HEK293T (cell line): ENCODE results near the gene RNF44.

Source experiments
- ARNT ChIP-seq: fragments of 450-650 bp; IDR thresholded peaks from 2 replicates; pipeline ENCODE4 v1.6.1; 2017; ENCODE audit warnings: mild to moderate bottlenecking
- BHLHE40 ChIP-seq: fragments of 450-650 bp; IDR thresholded peaks from 2 replicates; pipeline ENCODE4 v1.6.1; 2016; ENCODE audit warnings: mild to moderate bottlenecking, moderate library complexity, borderline replicate concordance
- FOXK2 ChIP-seq: fragments of 450-650 bp; IDR thresholded peaks from 2 replicates; pipeline ENCODE4 v1.6.1; 2016; ENCODE audit warnings: mild to moderate bottlenecking
- FOXM1 ChIP-seq: fragments of 450-650 bp; IDR thresholded peaks from 2 replicates; pipeline ENCODE4 v1.6.1; 2017; ENCODE audit warnings: mild to moderate bottlenecking, borderline replicate concordance
- L3MBTL2 ChIP-seq: fragments of 450-650 bp; conservative IDR thresholded peaks from 2 replicates; pipeline ENCODE4 v1.6.1; 2016; ENCODE audit warnings: mild to moderate bottlenecking
- NFRKB ChIP-seq: fragments of 450-650 bp; IDR thresholded peaks from 2 replicates; pipeline ENCODE4 v1.6.1; 2016; ENCODE audit warnings: mild to moderate bottlenecking, moderate library complexity
- PKNOX1 ChIP-seq: fragments of 450-650 bp; IDR thresholded peaks from 2 replicates; pipeline ENCODE4 v1.6.1; 2016
- SP1 ChIP-seq: fragments of 450-650 bp; IDR thresholded peaks from 2 replicates; pipeline ENCODE4 v1.6.1; 2017
- SUZ12 ChIP-seq: fragments of 450-650 bp; IDR thresholded peaks from 2 replicates; pipeline ENCODE4 v1.6.1; 2016; ENCODE audit warnings: mild to moderate bottlenecking

- TF ChIP-seq NFRKB: no peak
- no peak for TF ChIP-seq SUZ12
- no peak for TF ChIP-seq SP1
- TF ChIP-seq BHLHE40: no peak
- TF ChIP-seq FOXM1: no peak
- no peak for TF ChIP-seq FOXK2
- TF ChIP-seq L3MBTL2: no peak
- TF ChIP-seq ARNT: no peak
- no peak for TF ChIP-seq PKNOX1
Observed at GRCh38 chr5:176583076-176583475, 45.9 kb upstream of the RNF44 start.
